ENCODE results near the gene BACH1. TPM values are rescaled to one million over a fixed set of nuclear protein-coding genes. Genes with fewer than 3 reads are reported as not detected.

Gene BACH1
- total RNA-seq, 1 experiment from 2014 or later, result 48.7 TPM

DNA sequence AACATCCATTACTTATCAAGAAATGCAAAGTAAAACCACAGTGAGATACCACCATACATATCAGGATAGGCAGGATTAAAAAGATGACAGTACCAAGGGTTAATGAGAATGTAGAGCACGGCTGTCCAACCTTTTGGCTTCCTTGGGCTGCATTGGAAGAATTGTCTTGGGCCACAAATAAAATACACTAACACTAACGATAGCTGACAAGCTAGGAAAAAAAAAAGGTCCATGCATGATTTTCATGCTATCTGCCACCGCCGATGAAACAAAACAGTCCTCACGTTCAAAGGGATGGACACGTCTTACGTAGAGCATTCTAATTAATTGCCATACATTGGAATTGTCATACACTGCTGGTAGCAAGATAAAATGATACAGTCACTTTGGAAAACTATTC lies 14.3 kb downstream of the BACH1 start:
- H3K4me1 Mint-ChIP-seq, result peaks cover 36% of the 10 kb centered on the region
- 0 out of 2 replicates have a peak, but pooled peaks cover 3% of the 10 kb centered on the region for H3K9me3 Mint-ChIP-seq
- DNase-seq (ENCODE audit: low spot score) (no peak), ATAC-seq (no peak)
- no peaks in the 10 kb centered on the region for H3K27me3 Mint-ChIP-seq (ENCODE audit: low read depth)
- no peak overlapping the region for H3K27ac Mint-ChIP-seq
- TF ChIP-seq ZNF396 (CRISPR knock-in tag; IDR thresholded peaks at IDR 0.05; ENCODE audit: borderline replicate concordance), result no peak
- TF ChIP-seq, protein P1, sequence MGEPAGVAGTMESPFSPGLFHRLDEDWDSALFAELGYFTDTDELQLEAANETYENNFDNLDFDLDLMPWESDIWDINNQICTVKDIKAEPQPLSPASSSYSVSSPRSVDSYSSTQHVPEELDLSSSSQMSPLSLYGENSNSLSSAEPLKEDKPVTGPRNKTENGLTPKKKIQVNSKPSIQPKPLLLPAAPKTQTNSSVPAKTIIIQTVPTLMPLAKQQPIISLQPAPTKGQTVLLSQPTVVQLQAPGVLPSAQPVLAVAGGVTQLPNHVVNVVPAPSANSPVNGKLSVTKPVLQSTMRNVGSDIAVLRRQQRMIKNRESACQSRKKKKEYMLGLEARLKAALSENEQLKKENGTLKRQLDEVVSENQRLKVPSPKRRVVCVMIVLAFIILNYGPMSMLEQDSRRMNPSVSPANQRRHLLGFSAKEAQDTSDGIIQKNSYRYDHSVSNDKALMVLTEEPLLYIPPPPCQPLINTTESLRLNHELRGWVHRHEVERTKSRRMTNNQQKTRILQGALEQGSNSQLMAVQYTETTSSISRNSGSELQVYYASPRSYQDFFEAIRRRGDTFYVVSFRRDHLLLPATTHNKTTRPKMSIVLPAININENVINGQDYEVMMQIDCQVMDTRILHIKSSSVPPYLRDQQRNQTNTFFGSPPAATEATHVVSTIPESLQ (CRISPR knock-in tag; IDR thresholded peaks at IDR 0.05), result no peak
- ChIA-PET CTCF (no interaction called here), POLR2A (no interaction called here)
- peaks cover 7% of the 10 kb centered on the region; the same call in 1 of the 2 replicates for H3K36me3 Mint-ChIP-seq
- H3K4me3 Mint-ChIP-seq, result no peak overlapping the region

DNA sequence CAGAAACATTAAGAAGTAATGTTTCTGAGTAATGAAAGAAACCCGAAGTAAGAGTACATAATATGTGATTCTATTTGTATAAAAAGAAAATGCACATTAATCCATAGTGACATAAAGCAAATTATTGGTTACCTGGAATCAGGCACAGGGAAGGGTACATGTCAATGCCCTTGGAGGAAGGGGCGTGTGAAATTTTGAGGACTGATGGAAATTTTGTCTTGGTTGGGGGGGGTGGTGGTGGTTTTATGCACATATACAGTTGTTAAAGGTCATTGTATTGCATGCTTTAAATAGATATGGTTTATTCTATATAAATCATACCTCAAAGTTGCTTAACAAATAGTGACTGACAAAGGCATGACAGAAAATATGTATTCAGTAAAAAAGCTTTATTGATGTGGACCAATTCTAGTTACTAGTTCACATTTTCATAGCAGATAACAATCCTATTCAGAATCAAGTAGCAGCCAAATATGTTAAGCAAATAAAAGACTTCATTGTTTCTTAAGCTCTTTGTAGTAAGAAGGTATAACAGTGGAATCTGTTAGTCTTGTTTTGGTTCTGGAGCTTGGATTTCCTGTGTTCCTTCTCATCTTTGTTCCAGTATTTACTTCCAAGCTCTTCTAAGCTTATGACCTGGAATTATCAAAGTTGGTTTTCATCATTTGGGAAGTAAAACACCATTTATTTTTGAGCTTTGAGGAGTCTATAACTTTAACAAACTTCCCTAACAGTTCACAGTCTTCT lies 15.1 kb downstream of the BACH1 start:
- ChIA-PET CTCF (no interaction called here), POLR2A (no interaction called here)
- Mint-ChIP-seq H3K36me3 (peaks cover 7% of the 10 kb centered on the region; the same call in 1 of the 2 replicates), H3K27me3 (ENCODE audit: low read depth) (no peaks in the 10 kb centered on the region), H3K4me3 (no peak overlapping the region), H3K27ac (no peak overlapping the region), H3K4me1 (peaks cover 41% of the 10 kb centered on the region), H3K9me3 (0 out of 2 replicates have a peak, but pooled peaks cover 3% of the 10 kb centered on the region)
- DNase-seq (ENCODE audit: low spot score), result no peak
- TF ChIP-seq SMAD3 (CRISPR knock-in tag; IDR thresholded peaks at IDR 0.05; ENCODE audit: borderline replicate concordance) (no peak), MYBL2 (CRISPR knock-in tag; IDR thresholded peaks at IDR 0.05) (no peak), GABPB1 (CRISPR knock-in tag; IDR thresholded peaks at IDR 0.05) (no peak), NFE2L1 (CRISPR knock-in tag; IDR thresholded peaks at IDR 0.05) (no peak), HMGA2 (CRISPR knock-in tag; IDR thresholded peaks at IDR 0.05) (no peak), NR1H2 (CRISPR knock-in tag; IDR thresholded peaks at IDR 0.05) (no peak)
- TF ChIP-seq, protein P1 (CRISPR knock-in tag; IDR thresholded peaks at IDR 0.05), result no peak
- ATAC-seq, result no peak

DNA sequence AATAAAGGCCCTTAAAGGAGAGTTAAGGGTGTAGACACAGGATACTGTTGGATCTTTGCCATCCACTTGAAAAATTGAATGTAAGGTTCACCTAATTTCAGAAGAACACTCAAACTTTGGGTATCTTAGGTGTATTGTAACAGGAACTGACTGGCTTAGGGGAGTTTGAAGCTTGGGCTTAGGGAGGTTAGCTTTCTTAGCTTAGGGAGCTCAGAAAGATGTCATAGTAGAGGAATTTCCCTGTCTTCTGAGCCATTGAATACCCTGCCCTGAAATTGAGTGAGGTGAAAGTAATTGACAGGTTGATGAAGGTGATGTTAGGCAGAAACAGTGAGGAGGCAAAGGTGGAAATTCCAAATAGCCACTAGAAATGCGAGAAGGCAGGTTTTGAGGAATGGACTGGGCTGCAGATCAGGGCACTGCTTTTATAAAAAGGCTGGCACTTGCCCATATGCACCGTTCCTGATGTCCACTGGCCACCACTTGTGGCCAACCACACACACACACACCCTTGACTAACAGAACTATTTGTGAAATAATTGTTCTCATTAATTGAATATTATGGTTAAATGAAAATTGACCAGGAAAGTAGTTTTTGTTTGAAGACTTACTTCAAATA lies 16.5 kb downstream of the BACH1 start:
- ChIA-PET CTCF (no interaction called here), POLR2A (no interaction called here)
- Mint-ChIP-seq H3K27ac (peak overlapping the region; percentile 14; the same call in 1 of the 2 replicates), H3K27me3 (ENCODE audit: low read depth) (no peaks in the 10 kb centered on the region), H3K4me1 (peaks cover 41% of the 10 kb centered on the region), H3K4me3 (no peak overlapping the region), H3K36me3 (peaks cover 7% of the 10 kb centered on the region; the same call in 1 of the 2 replicates), H3K9me3 (0 out of 2 replicates have a peak, but pooled peaks cover 3% of the 10 kb centered on the region)
- DNase-seq (ENCODE audit: low spot score) (no peak), ATAC-seq (no peak; the same call in 1 of the 2 replicates)
- TF ChIP-seq, protein P2, sequence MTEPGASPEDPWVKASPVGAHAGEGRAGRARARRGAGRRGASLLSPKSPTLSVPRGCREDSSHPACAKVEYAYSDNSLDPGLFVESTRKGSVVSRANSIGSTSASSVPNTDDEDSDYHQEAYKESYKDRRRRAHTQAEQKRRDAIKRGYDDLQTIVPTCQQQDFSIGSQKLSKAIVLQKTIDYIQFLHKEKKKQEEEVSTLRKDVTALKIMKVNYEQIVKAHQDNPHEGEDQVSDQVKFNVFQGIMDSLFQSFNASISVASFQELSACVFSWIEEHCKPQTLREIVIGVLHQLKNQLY (CRISPR knock-in tag; IDR thresholded peaks at IDR 0.05), result no peak
- TF ChIP-seq ZBTB21 (CRISPR knock-in tag; IDR thresholded peaks at IDR 0.05; ENCODE audit: borderline replicate concordance) (no peak), TP53 (CRISPR knock-in tag; IDR thresholded peaks at IDR 0.05) (no peak)
- TF ChIP-seq, protein P3, sequence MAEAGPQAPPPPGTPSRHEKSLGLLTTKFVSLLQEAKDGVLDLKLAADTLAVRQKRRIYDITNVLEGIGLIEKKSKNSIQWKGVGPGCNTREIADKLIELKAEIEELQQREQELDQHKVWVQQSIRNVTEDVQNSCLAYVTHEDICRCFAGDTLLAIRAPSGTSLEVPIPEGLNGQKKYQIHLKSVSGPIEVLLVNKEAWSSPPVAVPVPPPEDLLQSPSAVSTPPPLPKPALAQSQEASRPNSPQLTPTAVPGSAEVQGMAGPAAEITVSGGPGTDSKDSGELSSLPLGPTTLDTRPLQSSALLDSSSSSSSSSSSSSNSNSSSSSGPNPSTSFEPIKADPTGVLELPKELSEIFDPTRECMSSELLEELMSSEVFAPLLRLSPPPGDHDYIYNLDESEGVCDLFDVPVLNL (CRISPR knock-in tag; IDR thresholded peaks at IDR 0.05; ENCODE audit: borderline replicate concordance, low read depth), result no peak
- TF ChIP-seq, protein P4, sequence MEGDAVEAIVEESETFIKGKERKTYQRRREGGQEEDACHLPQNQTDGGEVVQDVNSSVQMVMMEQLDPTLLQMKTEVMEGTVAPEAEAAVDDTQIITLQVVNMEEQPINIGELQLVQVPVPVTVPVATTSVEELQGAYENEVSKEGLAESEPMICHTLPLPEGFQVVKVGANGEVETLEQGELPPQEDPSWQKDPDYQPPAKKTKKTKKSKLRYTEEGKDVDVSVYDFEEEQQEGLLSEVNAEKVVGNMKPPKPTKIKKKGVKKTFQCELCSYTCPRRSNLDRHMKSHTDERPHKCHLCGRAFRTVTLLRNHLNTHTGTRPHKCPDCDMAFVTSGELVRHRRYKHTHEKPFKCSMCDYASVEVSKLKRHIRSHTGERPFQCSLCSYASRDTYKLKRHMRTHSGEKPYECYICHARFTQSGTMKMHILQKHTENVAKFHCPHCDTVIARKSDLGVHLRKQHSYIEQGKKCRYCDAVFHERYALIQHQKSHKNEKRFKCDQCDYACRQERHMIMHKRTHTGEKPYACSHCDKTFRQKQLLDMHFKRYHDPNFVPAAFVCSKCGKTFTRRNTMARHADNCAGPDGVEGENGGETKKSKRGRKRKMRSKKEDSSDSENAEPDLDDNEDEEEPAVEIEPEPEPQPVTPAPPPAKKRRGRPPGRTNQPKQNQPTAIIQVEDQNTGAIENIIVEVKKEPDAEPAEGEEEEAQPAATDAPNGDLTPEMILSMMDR (IDR thresholded peaks at IDR 0.05), result no peak
- TF ChIP-seq, protein P5, sequence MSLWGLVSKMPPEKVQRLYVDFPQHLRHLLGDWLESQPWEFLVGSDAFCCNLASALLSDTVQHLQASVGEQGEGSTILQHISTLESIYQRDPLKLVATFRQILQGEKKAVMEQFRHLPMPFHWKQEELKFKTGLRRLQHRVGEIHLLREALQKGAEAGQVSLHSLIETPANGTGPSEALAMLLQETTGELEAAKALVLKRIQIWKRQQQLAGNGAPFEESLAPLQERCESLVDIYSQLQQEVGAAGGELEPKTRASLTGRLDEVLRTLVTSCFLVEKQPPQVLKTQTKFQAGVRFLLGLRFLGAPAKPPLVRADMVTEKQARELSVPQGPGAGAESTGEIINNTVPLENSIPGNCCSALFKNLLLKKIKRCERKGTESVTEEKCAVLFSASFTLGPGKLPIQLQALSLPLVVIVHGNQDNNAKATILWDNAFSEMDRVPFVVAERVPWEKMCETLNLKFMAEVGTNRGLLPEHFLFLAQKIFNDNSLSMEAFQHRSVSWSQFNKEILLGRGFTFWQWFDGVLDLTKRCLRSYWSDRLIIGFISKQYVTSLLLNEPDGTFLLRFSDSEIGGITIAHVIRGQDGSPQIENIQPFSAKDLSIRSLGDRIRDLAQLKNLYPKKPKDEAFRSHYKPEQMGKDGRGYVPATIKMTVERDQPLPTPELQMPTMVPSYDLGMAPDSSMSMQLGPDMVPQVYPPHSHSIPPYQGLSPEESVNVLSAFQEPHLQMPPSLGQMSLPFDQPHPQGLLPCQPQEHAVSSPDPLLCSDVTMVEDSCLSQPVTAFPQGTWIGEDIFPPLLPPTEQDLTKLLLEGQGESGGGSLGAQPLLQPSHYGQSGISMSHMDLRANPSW (CRISPR knock-in tag; conservative IDR thresholded peaks at IDR 0.05; ENCODE audit: low read depth), result no peak
- TF ChIP-seq, protein P6, sequence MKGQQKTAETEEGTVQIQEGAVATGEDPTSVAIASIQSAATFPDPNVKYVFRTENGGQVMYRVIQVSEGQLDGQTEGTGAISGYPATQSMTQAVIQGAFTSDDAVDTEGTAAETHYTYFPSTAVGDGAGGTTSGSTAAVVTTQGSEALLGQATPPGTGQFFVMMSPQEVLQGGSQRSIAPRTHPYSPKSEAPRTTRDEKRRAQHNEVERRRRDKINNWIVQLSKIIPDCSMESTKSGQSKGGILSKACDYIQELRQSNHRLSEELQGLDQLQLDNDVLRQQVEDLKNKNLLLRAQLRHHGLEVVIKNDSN (CRISPR knock-in tag; IDR thresholded peaks at IDR 0.05), result no peak
- TF ChIP-seq, protein P7, sequence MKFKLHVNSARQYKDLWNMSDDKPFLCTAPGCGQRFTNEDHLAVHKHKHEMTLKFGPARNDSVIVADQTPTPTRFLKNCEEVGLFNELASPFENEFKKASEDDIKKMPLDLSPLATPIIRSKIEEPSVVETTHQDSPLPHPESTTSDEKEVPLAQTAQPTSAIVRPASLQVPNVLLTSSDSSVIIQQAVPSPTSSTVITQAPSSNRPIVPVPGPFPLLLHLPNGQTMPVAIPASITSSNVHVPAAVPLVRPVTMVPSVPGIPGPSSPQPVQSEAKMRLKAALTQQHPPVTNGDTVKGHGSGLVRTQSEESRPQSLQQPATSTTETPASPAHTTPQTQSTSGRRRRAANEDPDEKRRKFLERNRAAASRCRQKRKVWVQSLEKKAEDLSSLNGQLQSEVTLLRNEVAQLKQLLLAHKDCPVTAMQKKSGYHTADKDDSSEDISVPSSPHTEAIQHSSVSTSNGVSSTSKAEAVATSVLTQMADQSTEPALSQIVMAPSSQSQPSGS (CRISPR knock-in tag; IDR thresholded peaks at IDR 0.05; ENCODE audit: borderline replicate concordance, low read depth), result no peak

Data from WTC11 (cell line).